Measurements from ENCODE around the gene IGSF1. TPM values are rescaled to one million over a fixed set of nuclear protein-coding genes. Genes with fewer than 3 reads are reported as not detected.

Gene IGSF1
- total RNA-seq, 1 donor from 2014 or later = not detected

- intact Hi-C loops (cut with micrococcal nuclease) = no loop called here
- TF ChIP-seq, protein P1, sequence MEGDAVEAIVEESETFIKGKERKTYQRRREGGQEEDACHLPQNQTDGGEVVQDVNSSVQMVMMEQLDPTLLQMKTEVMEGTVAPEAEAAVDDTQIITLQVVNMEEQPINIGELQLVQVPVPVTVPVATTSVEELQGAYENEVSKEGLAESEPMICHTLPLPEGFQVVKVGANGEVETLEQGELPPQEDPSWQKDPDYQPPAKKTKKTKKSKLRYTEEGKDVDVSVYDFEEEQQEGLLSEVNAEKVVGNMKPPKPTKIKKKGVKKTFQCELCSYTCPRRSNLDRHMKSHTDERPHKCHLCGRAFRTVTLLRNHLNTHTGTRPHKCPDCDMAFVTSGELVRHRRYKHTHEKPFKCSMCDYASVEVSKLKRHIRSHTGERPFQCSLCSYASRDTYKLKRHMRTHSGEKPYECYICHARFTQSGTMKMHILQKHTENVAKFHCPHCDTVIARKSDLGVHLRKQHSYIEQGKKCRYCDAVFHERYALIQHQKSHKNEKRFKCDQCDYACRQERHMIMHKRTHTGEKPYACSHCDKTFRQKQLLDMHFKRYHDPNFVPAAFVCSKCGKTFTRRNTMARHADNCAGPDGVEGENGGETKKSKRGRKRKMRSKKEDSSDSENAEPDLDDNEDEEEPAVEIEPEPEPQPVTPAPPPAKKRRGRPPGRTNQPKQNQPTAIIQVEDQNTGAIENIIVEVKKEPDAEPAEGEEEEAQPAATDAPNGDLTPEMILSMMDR (IDR thresholded peaks at IDR 0.05) = no peak
- H3K4me3 Mint-ChIP-seq = no peak overlapping the region
- H3K27ac Mint-ChIP-seq = no peak overlapping the region
- ATAC-seq (ENCODE audit: low read depth) (no peak), DNase-seq (no peak)
- ChIA-PET POLR2A (no interaction called here), CTCF (no interaction called here)
- no peaks in the 10 kb centered on the region for H3K36me3 Mint-ChIP-seq (ENCODE audit: low read depth)
- no peaks in the 10 kb centered on the region for H3K4me1 Mint-ChIP-seq
- H3K27me3 Mint-ChIP-seq = no peaks in the 10 kb centered on the region
- no peaks in the 10 kb centered on the region for H3K9me3 Mint-ChIP-seq
These were observed 50.0 kb downstream of the IGSF1 start for GRCh38 chrX:131239057-131239456.

DNA sequence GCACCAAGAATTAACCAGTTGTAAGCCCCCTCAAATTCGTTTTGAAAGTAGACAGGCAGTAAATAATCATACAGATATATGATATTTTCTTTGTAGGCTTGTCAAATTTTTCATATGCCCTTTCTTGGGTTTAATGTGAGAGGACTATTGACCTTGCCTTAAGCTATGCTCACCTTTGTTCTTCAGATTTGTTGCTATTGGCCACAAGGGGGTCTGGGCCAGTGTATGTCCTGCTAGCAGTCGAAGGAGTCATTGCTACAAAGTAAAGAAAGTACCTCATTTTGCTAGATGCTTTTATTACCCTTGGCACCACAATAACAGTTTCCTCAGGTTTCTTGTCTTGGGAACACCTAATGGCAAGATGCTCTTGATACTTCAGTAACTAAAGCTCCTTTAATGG, 51.7 kb downstream of the IGSF1 start:
- H3K27ac Mint-ChIP-seq = no peak overlapping the region
- H3K27me3 Mint-ChIP-seq = no peaks in the 10 kb centered on the region
- TF ChIP-seq, protein P1 (IDR thresholded peaks at IDR 0.05) = no peak
- ChIA-PET CTCF (no interaction called here), POLR2A (no interaction called here)
- H3K9me3 Mint-ChIP-seq = no peaks in the 10 kb centered on the region
- ATAC-seq (ENCODE audit: low read depth) (no peak), DNase-seq (no peak)
- no peaks in the 10 kb centered on the region for H3K36me3 Mint-ChIP-seq (ENCODE audit: low read depth)
- no peaks in the 10 kb centered on the region for H3K4me1 Mint-ChIP-seq
- intact Hi-C loops (cut with micrococcal nuclease) = no loop called here
- no peak overlapping the region for H3K4me3 Mint-ChIP-seq

DNA sequence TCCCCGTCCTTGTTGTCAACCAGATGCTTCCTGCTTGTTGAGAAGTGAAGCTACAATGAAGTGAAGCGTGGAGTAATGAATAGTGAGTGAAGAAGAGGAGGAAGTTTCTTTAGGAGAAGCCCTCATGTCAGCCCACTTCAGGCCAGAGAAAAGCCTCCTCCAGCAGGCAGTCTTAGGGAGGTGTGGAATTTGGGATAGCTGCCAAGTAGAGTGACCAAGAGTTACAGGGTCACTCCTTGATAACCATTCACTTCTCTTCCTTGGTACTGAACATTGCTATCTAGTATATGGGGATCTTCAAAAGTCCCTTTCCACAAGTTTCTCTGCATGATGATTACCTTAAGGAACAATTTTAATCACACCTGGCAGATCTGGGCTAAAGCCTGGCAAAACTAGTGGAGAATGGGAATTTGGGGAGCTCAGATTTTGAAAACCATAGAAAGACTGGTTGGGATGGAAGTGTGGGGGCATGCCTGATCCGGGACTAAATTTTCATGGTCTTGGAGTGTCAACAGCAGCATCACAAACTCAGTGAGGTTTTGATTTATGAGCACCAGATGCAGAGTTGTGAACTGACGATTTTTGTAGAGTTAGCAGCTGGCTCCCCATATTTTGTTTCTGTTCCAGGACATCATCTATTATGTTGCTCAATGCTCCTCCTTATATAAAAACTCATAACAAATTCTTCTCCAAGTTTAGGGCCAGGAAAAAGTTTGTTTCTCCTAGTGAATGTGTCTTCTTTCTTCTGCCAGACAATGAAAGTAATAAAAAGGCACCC, 53.1 kb downstream of the IGSF1 start:
- TF ChIP-seq, protein P1 (IDR thresholded peaks at IDR 0.05) = no peak
- ChIA-PET POLR2A (no interaction called here), CTCF (no interaction called here)
- Mint-ChIP-seq H3K4me1 (no peaks in the 10 kb centered on the region), H3K27ac (no peak overlapping the region), H3K36me3 (ENCODE audit: low read depth) (no peaks in the 10 kb centered on the region), H3K9me3 (no peaks in the 10 kb centered on the region), H3K4me3 (no peak overlapping the region), H3K27me3 (no peaks in the 10 kb centered on the region)
- ATAC-seq (ENCODE audit: low read depth) (no peak), DNase-seq (no peak)
- intact Hi-C loops (cut with micrococcal nuclease) = no loop called here

DNA sequence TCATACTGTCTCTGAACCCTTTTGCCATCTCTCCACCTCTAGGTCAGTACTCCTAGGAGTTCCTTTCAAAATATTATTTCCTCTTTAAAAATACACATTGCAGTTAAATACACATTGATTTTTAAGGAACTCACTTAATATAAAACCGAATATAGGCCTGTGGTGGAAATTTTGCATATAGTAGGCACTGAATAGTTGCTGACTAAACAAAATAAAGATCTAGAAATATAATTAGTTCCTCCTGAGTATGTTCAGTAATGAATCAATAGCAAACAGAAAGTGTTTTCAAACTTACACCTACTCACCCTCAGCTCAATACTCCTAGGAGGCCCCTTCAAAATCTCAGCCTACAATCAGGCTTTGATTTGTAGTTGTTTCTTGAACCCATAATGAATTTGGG, 61.5 kb downstream of the IGSF1 start:
- no peaks in the 10 kb centered on the region for H3K27me3 Mint-ChIP-seq
- ATAC-seq (ENCODE audit: low read depth) = no peak
- no peak for DNase-seq
- H3K36me3 Mint-ChIP-seq (ENCODE audit: low read depth) = no peaks in the 10 kb centered on the region
- TF ChIP-seq, protein P1 (IDR thresholded peaks at IDR 0.05) = no peak
- no peaks in the 10 kb centered on the region for H3K9me3 Mint-ChIP-seq
- ChIA-PET POLR2A (no interaction called here), CTCF (no interaction called here)
- no peak overlapping the region for H3K27ac Mint-ChIP-seq
- H3K4me1 Mint-ChIP-seq = no peaks in the 10 kb centered on the region
- H3K4me3 Mint-ChIP-seq = no peak overlapping the region
- intact Hi-C loops (cut with micrococcal nuclease) = no loop called here

- Mint-ChIP-seq H3K27me3 (no peaks in the 10 kb centered on the region), H3K27ac (no peak overlapping the region), H3K36me3 (ENCODE audit: low read depth) (no peaks in the 10 kb centered on the region), H3K4me1 (no peaks in the 10 kb centered on the region), H3K9me3 (no peaks in the 10 kb centered on the region), H3K4me3 (no peak overlapping the region)
- TF ChIP-seq, protein P1 (IDR thresholded peaks at IDR 0.05) = no peak
- intact Hi-C loops (cut with micrococcal nuclease) = no loop called here
- CTCF ChIA-PET = no interaction called here
- ATAC-seq (ENCODE audit: low read depth) = no peak
- DNase-seq = no peak
- POLR2A ChIA-PET = no interaction called here
These were observed 62.5 kb downstream of the IGSF1 start for GRCh38 chrX:131226591-131226990.
